B cell (primary cell): ENCODE measurements around the gene CDH20.

Source experiments
- CTCF ChIP-seq: fragments of 200-600 bp; IDR thresholded peaks from one replicate; pipeline ENCODE4 v1.8.0; 2022; ENCODE audit warnings: antibody characterized with exemption, mild to moderate bottlenecking
- EZH2 ChIP-seq: IDR thresholded peaks from 2 replicates; pipeline ENCODE4 v1.6.1; 2012; ENCODE audit warnings: borderline replicate concordance, low read depth, mild to moderate bottlenecking, moderate library complexity, low read length; ENCODE audit not compliant: insufficient read depth, poor library complexity, severe bottlenecking

DNA sequence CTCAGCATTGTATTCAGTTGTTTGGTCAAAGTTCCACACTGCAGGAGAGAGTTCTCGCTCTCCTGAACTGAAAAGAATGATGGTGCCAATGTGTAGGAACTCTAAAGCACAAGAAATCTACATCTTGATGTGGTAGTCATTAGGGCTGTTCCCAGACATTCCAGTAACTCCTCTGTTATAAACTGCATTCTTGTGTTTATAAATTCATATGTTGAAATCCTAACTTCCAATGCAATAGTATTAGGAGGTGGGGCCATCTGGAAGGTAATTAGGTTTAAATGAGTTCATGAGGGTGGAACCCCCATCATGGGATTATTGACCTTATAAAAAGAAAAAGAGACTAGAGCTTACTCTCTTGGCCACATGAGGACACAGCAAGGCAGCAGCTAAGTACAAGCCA, 239.6 kb downstream of the CDH20 start:
- TF ChIP-seq CTCF (no peak), EZH2 (no peak)
